ENCODE data around the gene PEX11G.

PEX11G gene

GRCh38 chr19:7521551-7522071 is 32.8 kb upstream of the PEX11G start:
- no peak for DNase-seq

- no peak for DNase-seq
Observed at GRCh38 chr19:7520131-7521051, 31.6 kb upstream of the PEX11G start.

- no peak for DNase-seq
Observed at GRCh38 chr19:7519361-7520130, 30.7 kb upstream of the PEX11G start.

GRCh38 chr19:7516878-7517277 is 28.0 kb upstream of the PEX11G start:
- no peak for DNase-seq

GRCh38 chr19:7516333-7516732 is 27.5 kb upstream of the PEX11G start:
- no peak for DNase-seq

GRCh38 chr19:7515645-7516151 is 26.9 kb upstream of the PEX11G start, which contains the start of gene ZNF358:
ZNF358 (plus strand) TSS chr19:7516103; CDS start chr19:7519243, 3,140 bp downstream.
- peak; percentile 67 for DNase-seq

- no peak for DNase-seq
Observed at GRCh38 chr19:7515110-7515644, 26.3 kb upstream of the PEX11G start.

- DNase-seq = no peak
Observed at GRCh38 chr19:7513809-7514642, 25.2 kb upstream of the PEX11G start.

GRCh38 chr19:7512400-7512851 is 23.6 kb upstream of the PEX11G start:
- no peak for DNase-seq

- peak; percentile 83 for DNase-seq
Observed at GRCh38 chr19:7509625-7510024, 20.8 kb upstream of the PEX11G start.

GRCh38 chr19:7507884-7508283 is 19.0 kb upstream of the PEX11G start:
- DNase-seq = peak; percentile 85

- DNase-seq = peak; percentile 95
Observed at GRCh38 chr19:7506385-7507328, 17.8 kb upstream of the PEX11G start.

GRCh38 chr19:7505682-7506384 is 17.0 kb upstream of the PEX11G start:
- peak; percentile 92 for DNase-seq

GRCh38 chr19:7505288-7505681 is 16.4 kb upstream of the PEX11G start:
- DNase-seq = no peak

GRCh38 chr19:7504684-7505083 is 15.8 kb upstream of the PEX11G start:
- DNase-seq = peak; percentile 94

GRCh38 chr19:7502552-7502951 is 13.7 kb upstream of the PEX11G start:
- no peak for DNase-seq

GRCh38 chr19:7500811-7501450 is 12.1 kb upstream of the PEX11G start:
- DNase-seq = peak; percentile 79

- DNase-seq = peak; percentile 74
Observed at GRCh38 chr19:7497292-7497691, 8.5 kb upstream of the PEX11G start.

- no peak for DNase-seq
Observed at GRCh38 chr19:7494416-7495098, 5.7 kb upstream of the PEX11G start.

Measured in hematopoietic multipotent progenitor cell treated with erythropoietin and hydrocortisone succinate and interleukin-3 and kit ligand, for 6 days (in vitro differentiated cells).